Vagina (tissue), 2 donors: Measurements from ENCODE around the gene CEACAM3.

Experiments used
- POLR2AphosphoS5 ChIP-seq, 2 donors: sonication (generic); formaldehyde crosslinking; IDR thresholded peaks; one replicate each; pipeline ENCODE4 v1.9.0; 2017; ENCODE audit warnings: antibody characterized with exemption in 2 of 2, mild to moderate bottlenecking in 2 of 2, low read depth in 1 of 2; ENCODE audit not compliant: insufficient read depth in 1 of 2
- TF ChIP-seq, protein P1 (sequence below), 3 experiments: fragments of 450-650 bp in 2 of 3; fragments of 200-600 bp in 1 of 3; sonication (generic) in 1 of 3; IDR thresholded peaks; one replicate each; pipeline ENCODE4 v1.5.1; 2017 to 2019; ENCODE audit warnings: antibody characterized with exemption in 3 of 3, mild to moderate bottlenecking in 2 of 3, moderate library complexity in 2 of 3

DNA sequence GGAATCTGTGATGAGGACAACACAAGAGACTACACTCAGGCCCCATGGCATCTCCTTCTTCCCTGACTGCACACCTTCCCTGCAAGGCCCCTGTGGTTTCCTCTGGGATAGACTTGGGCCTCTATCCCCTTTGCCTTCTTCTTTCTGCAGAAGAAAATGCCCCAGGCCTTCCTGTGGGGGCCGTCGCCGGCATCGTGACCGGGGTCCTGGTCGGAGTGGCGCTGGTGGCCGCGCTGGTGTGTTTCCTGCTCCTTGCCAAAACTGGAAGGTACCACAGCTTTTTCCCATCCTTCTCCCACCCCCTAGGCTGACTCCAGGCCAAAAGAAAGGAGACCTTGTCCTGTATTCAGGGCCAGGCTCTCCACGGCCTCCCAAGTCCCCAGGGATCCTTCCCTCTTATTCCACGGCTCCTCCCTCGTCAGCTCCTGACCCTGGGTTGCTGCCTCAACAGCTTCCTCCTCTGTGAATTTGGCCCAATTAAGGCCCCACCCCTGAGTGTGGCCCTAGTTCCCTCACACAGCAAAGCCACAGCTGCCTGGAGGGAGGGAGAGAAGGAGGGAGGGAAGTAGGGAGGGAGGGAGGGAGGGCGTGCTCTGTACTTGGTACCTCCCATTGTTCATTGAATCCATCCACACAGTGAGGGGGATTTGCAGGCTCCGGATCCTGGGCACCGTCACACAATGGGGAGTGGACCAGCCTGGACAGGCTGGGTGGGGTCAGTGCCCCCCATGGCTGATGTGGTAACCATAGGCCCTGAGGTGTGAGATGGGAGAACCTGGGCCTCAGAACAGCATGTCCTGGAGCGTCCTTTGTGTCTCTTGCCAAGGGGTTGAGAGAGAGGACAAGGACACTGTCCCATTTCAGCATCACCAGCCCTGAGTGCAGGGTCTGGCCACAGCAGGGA, 12.5 kb downstream of the CEACAM3 start:
- TF ChIP-seq, protein P1, sequence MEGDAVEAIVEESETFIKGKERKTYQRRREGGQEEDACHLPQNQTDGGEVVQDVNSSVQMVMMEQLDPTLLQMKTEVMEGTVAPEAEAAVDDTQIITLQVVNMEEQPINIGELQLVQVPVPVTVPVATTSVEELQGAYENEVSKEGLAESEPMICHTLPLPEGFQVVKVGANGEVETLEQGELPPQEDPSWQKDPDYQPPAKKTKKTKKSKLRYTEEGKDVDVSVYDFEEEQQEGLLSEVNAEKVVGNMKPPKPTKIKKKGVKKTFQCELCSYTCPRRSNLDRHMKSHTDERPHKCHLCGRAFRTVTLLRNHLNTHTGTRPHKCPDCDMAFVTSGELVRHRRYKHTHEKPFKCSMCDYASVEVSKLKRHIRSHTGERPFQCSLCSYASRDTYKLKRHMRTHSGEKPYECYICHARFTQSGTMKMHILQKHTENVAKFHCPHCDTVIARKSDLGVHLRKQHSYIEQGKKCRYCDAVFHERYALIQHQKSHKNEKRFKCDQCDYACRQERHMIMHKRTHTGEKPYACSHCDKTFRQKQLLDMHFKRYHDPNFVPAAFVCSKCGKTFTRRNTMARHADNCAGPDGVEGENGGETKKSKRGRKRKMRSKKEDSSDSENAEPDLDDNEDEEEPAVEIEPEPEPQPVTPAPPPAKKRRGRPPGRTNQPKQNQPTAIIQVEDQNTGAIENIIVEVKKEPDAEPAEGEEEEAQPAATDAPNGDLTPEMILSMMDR (IDR thresholded peaks at IDR 0.05): no peak
- no peak for TF ChIP-seq POLR2AphosphoS5 (IDR thresholded peaks at IDR 0.05; ENCODE audit: insufficient read depth in 1 of 2, low read depth in 1 of 2)
